H1 (cell line): ENCODE measurements around the gene THAP12.

Source experiments
- ASH2L ChIP-seq: fragments of 200-600, 300-600 bp; sonication (generic); IDR thresholded peaks from one replicate; pipeline ENCODE4 v1.7.1; 2017; ENCODE audit warnings: low read length
- CHD2 ChIP-seq: IDR thresholded peaks from 2 replicates; pipeline ENCODE4 v1.6.1; 2012; ENCODE audit warnings: low read length, improper control_type of control experiment
- E2F6 ChIP-seq: IDR thresholded peaks from 2 replicates; pipeline ENCODE4 v1.6.1; 2012; ENCODE audit warnings: inconsistent platforms
- EZH2 ChIP-seq: fragments of 200-600 bp; sonication (generic); IDR thresholded peaks from 2 replicates; pipeline ENCODE4 v1.7.1; 2012; ENCODE audit warnings: low read depth, mild to moderate bottlenecking, moderate library complexity, low read length, inconsistent platforms; ENCODE audit not compliant: severe bottlenecking
- HDAC2 ChIP-seq, 2 experiments: fragments of 300-600 bp in 1 of 2; sonication (generic) in 1 of 2; IDR thresholded peaks; 2 replicates each; pipeline ENCODE4 v1.6.1; 2011 to 2012; ENCODE audit warnings: low read depth in 2 of 2, low read length in 2 of 2, mild to moderate bottlenecking in 2 of 2, moderate library complexity in 2 of 2, borderline replicate concordance in 1 of 2, inconsistent platforms in 1 of 2
- POLR2A ChIP-seq, 2 experiments: IDR thresholded peaks; 1 replicate in 1 of 2; 2 replicates in 1 of 2; pipeline ENCODE4 v1.6.1; 2011; ENCODE audit warnings: low read depth in 2 of 2, low read length in 2 of 2, mild to moderate bottlenecking in 2 of 2; ENCODE audit errors: control extremely low read depth in 1 of 2
- POLR2AphosphoS5 ChIP-seq: IDR thresholded peaks from 2 replicates; pipeline ENCODE4 v1.6.1; 2011; ENCODE audit warnings: low read depth, low read length
- RAD21 ChIP-seq, 2 experiments: IDR thresholded peaks in 1 of 2; conservative IDR thresholded peaks in 1 of 2; 2 replicates each; pipeline ENCODE4 v1.6.1; 2011; ENCODE audit warnings: low read depth in 2 of 2, low read length in 2 of 2, improper control_type of control experiment in 1 of 2, inconsistent platforms in 1 of 2, mild to moderate bottlenecking in 1 of 2, moderate library complexity in 1 of 2
- SIN3A ChIP-seq, 2 experiments: IDR thresholded peaks in 1 of 2; conservative IDR thresholded peaks in 1 of 2; 2 replicates each; pipeline ENCODE4 v1.6.1; 2011 to 2012; ENCODE audit warnings: low read length in 2 of 2, improper control_type of control experiment in 1 of 2, low read depth in 1 of 2, mild to moderate bottlenecking in 1 of 2
- TBP ChIP-seq: IDR thresholded peaks from 2 replicates; pipeline ENCODE4 v1.6.1; 2011; ENCODE audit warnings: low read depth, low read length, improper control_type of control experiment
- TF ChIP-seq, protein P1 (sequence below), 3 experiments: IDR thresholded peaks; 1 replicate in 2 of 3; 2 replicates in 1 of 3; pipeline versions ENCODE4 v1.5.1 to v1.6.1; 2011; ENCODE audit warnings: low read length in 3 of 3, mild to moderate bottlenecking in 3 of 3, inconsistent platforms in 2 of 3, low read depth in 1 of 3, moderate library complexity in 1 of 3; ENCODE audit not compliant: insufficient read depth in 1 of 3; ENCODE audit errors: control extremely low read depth in 1 of 3
- TF ChIP-seq, protein P2 (sequence below): IDR thresholded peaks from 2 replicates; pipeline ENCODE4 v1.6.1; 2011; ENCODE audit warnings: low read length, improper control_type of control experiment

GRCh38 chr11:76327202-76327601, 53.7 kb downstream of the THAP12 start:
- TF ChIP-seq POLR2A (IDR thresholded peaks at IDR 0.05; ENCODE audit: control extremely low read depth in 1 of 2, low read depth in 2 of 2, low read length in 2 of 2) (no peak), ASH2L (no peak), HDAC2 (IDR thresholded peaks at IDR 0.05; ENCODE audit: borderline replicate concordance in 1 of 2, low read depth in 2 of 2, low read length in 2 of 2) (no peak), E2F6 (no peak), EZH2 (no peak), RAD21 (IDR thresholded peaks at IDR 0.05 in 1 of 2, conservative IDR thresholded peaks at IDR 0.05 in 1 of 2; ENCODE audit: low read depth in 2 of 2, low read length in 2 of 2) (no peak), POLR2AphosphoS5 (no peak), SIN3A (conservative IDR thresholded peaks at IDR 0.05 in 1 of 2, IDR thresholded peaks at IDR 0.05 in 1 of 2; ENCODE audit: low read depth in 1 of 2, low read length in 2 of 2) (no peak), TBP (no peak), CHD2 (no peak)
- TF ChIP-seq, protein P1, sequence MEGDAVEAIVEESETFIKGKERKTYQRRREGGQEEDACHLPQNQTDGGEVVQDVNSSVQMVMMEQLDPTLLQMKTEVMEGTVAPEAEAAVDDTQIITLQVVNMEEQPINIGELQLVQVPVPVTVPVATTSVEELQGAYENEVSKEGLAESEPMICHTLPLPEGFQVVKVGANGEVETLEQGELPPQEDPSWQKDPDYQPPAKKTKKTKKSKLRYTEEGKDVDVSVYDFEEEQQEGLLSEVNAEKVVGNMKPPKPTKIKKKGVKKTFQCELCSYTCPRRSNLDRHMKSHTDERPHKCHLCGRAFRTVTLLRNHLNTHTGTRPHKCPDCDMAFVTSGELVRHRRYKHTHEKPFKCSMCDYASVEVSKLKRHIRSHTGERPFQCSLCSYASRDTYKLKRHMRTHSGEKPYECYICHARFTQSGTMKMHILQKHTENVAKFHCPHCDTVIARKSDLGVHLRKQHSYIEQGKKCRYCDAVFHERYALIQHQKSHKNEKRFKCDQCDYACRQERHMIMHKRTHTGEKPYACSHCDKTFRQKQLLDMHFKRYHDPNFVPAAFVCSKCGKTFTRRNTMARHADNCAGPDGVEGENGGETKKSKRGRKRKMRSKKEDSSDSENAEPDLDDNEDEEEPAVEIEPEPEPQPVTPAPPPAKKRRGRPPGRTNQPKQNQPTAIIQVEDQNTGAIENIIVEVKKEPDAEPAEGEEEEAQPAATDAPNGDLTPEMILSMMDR (IDR thresholded peaks at IDR 0.05; ENCODE audit: control extremely low read depth in 1 of 3, insufficient read depth in 1 of 3, low read depth in 1 of 3, low read length in 3 of 3), result no peak
- TF ChIP-seq, protein P2, sequence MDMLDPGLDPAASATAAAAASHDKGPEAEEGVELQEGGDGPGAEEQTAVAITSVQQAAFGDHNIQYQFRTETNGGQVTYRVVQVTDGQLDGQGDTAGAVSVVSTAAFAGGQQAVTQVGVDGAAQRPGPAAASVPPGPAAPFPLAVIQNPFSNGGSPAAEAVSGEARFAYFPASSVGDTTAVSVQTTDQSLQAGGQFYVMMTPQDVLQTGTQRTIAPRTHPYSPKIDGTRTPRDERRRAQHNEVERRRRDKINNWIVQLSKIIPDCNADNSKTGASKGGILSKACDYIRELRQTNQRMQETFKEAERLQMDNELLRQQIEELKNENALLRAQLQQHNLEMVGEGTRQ, result no peak
